Measurements from ENCODE around the gene ARNT2. TPM values are rescaled to one million over a fixed set of nuclear protein-coding genes. Genes with fewer than 3 reads are reported as not detected.

ARNT2 gene
- total RNA-seq, 1 donor from 2014 or later = 6.4 TPM

DNA sequence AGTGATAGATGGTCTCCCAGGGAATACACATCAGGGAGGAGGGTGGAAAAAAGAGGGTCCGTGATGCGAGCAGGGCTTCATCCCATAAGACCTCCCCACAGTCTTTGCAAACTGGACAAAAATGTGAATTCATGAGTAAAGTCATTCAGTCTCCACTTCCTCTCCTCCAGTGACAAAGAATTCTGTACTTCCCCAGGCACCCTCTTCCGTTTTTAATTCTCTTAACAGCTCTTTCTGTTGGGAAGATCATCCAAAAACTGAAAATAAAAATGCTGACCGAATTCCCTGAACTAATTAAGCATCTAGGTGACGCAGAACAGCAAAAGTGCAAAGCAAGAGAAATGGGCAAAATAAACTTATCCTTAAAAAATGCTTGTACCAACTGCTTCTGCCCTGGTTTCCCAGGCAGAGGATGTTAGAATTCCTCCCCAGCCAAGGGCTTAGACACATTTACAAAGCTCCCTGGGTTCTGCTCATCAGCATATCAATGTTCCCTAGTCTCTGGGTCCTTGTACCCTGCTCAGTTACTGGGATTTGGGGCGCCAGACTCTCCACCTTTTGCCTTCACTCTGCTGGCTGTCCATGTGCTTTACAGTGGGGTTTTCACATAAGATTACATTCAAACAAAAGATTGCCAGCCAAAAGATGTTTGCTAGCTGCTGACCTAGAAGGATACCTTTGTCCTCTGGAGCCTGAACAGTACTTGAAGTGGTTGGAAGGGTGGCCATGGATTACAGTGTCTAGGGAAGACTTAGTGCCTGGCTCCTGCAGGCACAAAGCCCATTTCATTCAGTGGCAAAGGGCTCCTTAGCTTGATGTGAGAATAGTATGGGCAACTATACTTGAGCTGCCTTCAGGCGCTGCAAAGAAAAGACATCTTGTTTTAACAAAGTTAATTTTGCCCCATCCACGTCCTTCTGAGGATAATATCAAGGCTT is 69.4 kb downstream of the ARNT2 start:
- intact Hi-C loops (cut with DNase I) = no loop called here
- no peak for DNase-seq (ENCODE audit: low spot score in 2 of 2)
- Histone ChIP-seq H3K9me3 (no peaks in the 10 kb centered on the region), H3K4me3 (no peak overlapping the region), H3K36me3 (no peaks in the 10 kb centered on the region), H3K27me3 (no peaks in the 10 kb centered on the region), H3K27ac (no peak overlapping the region), H3K4me1 (no peaks in the 10 kb centered on the region)
- TF ChIP-seq, protein P1, sequence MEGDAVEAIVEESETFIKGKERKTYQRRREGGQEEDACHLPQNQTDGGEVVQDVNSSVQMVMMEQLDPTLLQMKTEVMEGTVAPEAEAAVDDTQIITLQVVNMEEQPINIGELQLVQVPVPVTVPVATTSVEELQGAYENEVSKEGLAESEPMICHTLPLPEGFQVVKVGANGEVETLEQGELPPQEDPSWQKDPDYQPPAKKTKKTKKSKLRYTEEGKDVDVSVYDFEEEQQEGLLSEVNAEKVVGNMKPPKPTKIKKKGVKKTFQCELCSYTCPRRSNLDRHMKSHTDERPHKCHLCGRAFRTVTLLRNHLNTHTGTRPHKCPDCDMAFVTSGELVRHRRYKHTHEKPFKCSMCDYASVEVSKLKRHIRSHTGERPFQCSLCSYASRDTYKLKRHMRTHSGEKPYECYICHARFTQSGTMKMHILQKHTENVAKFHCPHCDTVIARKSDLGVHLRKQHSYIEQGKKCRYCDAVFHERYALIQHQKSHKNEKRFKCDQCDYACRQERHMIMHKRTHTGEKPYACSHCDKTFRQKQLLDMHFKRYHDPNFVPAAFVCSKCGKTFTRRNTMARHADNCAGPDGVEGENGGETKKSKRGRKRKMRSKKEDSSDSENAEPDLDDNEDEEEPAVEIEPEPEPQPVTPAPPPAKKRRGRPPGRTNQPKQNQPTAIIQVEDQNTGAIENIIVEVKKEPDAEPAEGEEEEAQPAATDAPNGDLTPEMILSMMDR (IDR thresholded peaks at IDR 0.05) = no peak

DNA sequence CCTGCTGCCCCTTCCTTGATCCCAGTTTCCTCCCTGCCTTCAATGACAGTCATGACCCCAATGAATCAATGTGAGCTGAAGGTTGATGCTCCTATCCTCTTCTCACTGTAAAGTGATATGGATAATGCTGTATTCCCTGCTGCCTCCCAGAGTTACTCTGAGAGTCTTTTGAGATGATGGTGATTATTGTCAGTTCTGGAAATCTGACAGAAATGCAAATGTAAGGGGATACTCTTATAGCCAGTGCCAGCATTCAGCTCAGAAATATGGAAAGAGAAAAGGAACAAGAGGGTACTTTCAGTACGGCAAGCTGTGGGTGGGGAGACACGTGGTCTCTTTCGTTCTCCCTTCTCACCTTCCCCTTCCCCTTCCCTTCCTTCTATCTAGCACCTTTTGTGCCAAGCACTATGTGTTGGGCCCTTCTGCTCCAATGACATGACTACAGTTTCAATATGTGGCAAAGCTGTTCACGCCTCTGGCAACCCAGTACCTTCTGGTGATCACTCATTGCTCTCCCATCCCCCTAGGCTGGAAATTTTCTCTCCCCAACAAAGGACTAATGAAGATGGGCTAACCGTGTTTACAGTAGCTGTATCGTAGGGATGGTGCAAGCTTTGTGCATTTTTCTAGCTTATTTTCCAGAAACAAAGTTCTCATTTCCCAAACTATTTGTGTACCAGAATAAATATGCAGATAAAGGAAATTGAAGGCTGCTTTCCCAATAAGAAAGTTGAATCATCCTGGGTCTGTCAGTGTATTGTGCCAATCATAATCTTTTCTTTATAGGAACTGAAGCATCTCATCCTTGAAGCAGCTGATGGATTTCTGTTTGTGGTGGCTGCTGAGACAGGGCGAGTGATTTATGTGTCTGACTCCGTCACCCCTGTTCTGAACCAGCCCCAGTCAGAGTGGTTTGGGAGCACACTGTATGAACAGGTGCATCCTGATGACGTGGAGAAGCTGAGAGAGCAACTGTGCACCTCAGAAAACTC is 70.3 kb downstream of the ARNT2 start:
- H3K9me3 ChIP-seq = no peaks in the 10 kb centered on the region
- intact Hi-C loops (cut with DNase I) = no loop called here
- no peaks in the 10 kb centered on the region for H3K27me3 ChIP-seq
- H3K27ac ChIP-seq = no peak overlapping the region
- no peaks in the 10 kb centered on the region for H3K36me3 ChIP-seq
- H3K4me1 ChIP-seq = peaks cover 0 to 2% of the 10 kb centered on the region in 2 donors
- DNase-seq (ENCODE audit: low spot score in 2 of 2) = no peak
- TF ChIP-seq, protein P1 (IDR thresholded peaks at IDR 0.05) = no peak
- H3K4me3 ChIP-seq = no peak overlapping the region

DNA sequence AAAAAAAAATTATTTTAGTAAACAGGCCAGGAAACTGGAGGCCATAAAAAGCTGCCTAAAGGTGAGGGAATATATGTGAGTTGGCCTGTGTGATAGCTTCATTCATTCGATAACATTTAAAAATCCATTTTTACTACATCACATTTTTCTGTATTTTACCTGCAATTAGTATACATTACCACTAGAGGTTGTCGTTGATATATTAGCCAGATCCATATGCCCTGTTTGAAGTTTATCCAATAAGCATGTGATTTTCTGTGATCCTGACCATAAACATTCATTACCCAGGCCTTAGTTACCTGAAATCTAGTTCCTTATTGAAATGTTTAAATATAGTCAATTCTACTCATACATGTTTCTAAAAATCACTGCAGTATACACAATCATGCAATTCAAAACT is 71.4 kb downstream of the ARNT2 start:
- H3K27ac ChIP-seq = no peak overlapping the region
- no peak overlapping the region for H3K4me3 ChIP-seq
- H3K27me3 ChIP-seq = no peaks in the 10 kb centered on the region
- intact Hi-C loops (cut with DNase I) = no loop called here
- H3K4me1 ChIP-seq = peaks cover 3 to 11% of the 10 kb centered on the region in 2 donors
- no peak for DNase-seq (ENCODE audit: low spot score in 2 of 2)
- TF ChIP-seq, protein P1 (IDR thresholded peaks at IDR 0.05) = no peak
- H3K9me3 ChIP-seq = no peaks in the 10 kb centered on the region
- no peaks in the 10 kb centered on the region for H3K36me3 ChIP-seq

DNA sequence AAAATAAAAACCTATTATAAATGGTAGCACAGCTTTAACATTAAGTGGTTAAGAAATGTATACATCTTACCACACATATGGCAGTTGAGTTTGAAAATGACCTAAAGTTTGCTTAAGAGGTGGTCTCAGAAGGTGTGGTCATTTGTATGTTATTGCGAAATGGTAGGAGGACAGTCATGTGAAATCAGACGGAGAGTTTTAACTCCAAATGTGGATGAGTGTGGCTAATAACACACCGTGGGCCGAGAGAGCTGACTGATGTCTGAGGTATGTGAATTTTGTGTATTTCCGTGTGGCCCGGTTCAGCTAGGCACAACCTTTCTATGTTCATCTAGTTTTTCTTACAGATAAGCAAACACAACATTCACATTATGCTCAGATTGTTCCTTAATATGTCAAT is 71.9 kb downstream of the ARNT2 start:
- H3K36me3 ChIP-seq = no peaks in the 10 kb centered on the region
- H3K4me1 ChIP-seq = peaks cover 3 to 14% of the 10 kb centered on the region in 2 donors
- H3K9me3 ChIP-seq = no peaks in the 10 kb centered on the region
- TF ChIP-seq, protein P1 (IDR thresholded peaks at IDR 0.05) = no peak
- intact Hi-C loops (cut with DNase I) = no loop called here
- H3K27me3 ChIP-seq = no peaks in the 10 kb centered on the region
- no peak overlapping the region for H3K4me3 ChIP-seq
- DNase-seq (ENCODE audit: low spot score in 2 of 2) = no peak
- no peak overlapping the region for H3K27ac ChIP-seq

DNA sequence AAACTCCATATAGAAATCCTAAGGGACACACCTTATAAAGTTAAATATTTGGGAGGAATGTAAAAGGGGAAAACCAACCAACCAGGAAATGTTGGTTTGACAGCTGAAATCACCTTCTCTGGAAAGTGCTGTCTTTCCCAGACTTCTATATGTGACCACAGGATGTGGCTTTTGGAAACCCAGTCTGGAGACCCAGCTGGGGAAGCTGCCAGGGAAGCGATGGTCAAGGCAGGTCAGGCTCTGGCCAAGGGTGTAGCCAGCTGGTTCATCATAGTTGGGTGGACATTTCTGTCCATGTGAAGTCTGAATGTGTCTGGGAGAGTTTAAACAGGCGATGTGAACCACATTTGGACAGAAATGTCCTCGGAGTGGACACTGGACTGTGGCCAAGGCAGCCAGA is 73.9 kb downstream of the ARNT2 start:
- no peaks in the 10 kb centered on the region for H3K9me3 ChIP-seq
- H3K4me1 ChIP-seq = peaks cover 3 to 18% of the 10 kb centered on the region in 2 donors
- no peak for DNase-seq (ENCODE audit: low spot score in 2 of 2)
- TF ChIP-seq, protein P1 (IDR thresholded peaks at IDR 0.05) = no peak
- no peak overlapping the region for H3K4me3 ChIP-seq
- H3K36me3 ChIP-seq = no peaks in the 10 kb centered on the region
- no peak overlapping the region for H3K27ac ChIP-seq
- intact Hi-C loops (cut with DNase I) = no loop called here
- no peaks in the 10 kb centered on the region for H3K27me3 ChIP-seq
